ENCODE measurements around the gene PDIA2.
"Not testable (repeated sequence)": the region's sequence is repeated elsewhere in the genome, so short reads cannot be mapped to it uniquely, and the experiment has no call there.

PDIA2 gene

DNA sequence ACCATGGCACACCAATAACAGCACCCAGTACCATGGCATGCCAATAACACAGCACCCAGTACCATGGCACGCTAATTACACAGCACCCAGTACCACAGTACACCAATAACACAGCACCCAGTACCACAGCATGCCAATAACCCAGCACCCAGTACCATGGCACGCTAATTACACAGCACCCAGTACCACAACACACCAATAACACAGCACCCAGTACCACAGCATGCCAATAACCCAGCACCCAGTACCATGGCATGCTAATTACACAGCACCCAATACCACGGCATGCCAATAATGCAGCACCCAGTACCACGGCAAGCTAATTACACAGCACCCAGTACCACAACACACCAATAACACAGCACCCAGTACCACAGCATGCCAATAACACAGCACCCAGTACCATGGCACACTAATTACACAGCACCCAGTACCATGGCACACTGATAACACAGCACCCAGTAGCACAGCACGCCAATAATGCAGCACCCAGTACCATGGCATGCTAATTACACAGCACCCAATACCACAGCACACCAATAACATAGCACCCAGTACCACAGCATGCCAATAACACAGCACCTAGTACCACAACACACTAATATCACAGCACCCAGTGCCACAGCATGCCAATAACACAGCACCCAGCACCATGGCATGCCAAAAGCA is 51.3 kb downstream of the PDIA2 start:
- DNase-seq = not testable (repeated sequence)

DNA sequence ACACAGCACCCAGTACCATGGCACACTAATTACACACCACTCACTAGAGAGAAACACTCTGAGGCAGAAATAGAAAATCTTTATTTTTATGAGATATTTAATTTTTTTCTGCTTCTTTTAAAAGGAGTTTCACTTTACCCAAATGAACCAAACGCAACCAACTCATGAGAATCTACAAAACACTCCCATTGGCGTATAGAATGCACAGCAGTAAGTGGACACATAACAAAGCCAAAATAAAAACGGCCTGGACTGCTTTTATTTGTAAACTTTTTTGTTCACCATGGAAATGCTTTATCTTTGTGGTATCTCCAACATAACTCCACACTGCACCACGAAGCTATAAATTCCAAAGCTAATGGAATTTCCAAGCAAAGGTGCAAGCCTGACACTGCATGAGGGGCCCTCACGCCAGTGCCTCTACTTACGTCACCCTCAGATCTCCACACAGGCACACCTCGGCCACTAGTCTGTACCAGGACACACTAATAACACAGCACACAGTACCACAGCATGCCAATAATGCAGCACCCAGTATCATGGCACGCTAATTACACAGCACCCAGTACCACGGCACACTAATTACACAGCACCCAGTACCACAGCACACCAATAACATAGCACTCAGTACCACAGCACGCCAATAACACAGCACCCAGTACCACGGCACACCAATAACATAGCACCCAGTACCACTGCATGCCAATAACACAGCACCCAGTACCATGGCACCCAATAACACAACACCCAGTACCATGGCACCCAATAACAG is 52.1 kb downstream of the PDIA2 start:
- not testable (repeated sequence) for DNase-seq

DNA sequence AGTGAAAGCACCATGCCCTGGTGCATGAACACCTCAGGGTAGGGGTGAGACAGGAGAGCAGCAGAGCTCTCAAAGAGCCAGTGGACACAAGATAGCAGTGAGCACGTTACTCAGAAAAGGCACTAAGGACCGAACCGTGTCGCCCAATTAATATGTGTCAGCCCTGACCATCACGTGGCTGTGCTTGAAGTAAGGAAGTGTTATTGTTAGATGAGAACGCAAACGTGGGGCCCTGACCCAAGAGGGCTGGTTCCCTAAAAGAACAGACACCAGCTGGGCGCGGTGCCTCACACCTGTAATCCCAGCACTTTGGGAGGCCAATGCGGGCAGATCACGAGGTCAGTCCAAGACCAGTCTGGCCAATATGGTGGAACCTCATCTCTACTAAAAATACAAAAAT is 53.3 kb downstream of the PDIA2 start:
- no peak for DNase-seq
